HL-60/S4 treated with retinoic acid at 250 ng/mL for 4 days and 3 days (cell line): Measurements from ENCODE around the gene TBL1Y.
"Not testable (repeated sequence)": the region's sequence is repeated elsewhere in the genome, so short reads cannot be mapped to it uniquely, and the experiment has no call there.

ENCODE experiments used
- in situ Hi-C: fragments of 300-500 bp; cut with MboI; formaldehyde crosslinking; loops from 2 replicates; pipeline ENCODE4 v1.7.0; 2022; ENCODE audit warnings: low sequenced_read_pairs

Gene TBL1Y

DNA sequence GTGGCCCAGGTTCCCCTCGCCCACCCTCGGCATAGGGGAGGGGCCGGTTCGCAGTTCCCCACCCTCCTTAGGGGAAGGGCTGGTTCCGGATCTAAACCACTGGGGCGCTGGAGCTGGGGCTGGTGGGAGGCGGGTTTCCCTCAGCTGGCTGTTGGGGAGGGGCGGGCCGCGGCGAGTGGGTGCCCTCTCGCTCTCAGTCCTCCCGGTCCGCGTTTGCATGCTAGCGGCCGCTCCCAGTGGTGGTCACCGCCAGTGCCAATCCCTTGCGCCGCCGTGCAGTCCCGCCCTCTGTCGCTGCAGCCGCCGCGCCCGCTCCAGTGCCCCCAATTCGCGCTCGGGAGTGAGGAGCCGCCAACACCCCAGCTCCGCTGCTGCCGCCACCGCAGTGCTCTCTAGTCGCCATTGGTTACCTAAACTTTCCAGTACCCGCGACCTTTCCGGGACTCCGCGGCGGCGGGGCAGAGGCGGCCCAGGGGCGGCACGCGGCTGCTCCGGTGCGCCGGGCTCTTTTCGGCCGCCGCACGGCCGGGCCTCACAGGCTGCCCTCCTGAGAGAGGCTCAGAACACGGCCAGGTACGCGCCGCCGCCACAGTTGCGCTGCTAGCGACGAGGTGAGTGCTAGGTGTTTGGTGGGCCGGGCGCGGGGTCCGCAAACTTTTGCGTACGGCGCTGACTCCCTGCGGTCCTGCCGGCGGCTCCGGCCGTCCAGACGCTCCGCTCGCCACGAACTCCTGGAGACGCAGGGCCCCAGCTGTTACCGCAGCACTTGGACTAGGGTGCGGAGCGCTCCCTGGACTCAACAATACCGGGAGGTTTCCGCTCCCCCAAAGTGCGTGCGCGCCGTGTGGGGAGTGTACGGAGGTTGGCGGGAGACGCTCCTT, at the start of gene TBL1Y:
Gene TBL1Y, plus strand, starts transcription at position 326 of the 881 bp plus-strand sequence. CDS start 114,388 bp downstream, outside the sequence.
- in situ Hi-C loops: no loop called here

DNA sequence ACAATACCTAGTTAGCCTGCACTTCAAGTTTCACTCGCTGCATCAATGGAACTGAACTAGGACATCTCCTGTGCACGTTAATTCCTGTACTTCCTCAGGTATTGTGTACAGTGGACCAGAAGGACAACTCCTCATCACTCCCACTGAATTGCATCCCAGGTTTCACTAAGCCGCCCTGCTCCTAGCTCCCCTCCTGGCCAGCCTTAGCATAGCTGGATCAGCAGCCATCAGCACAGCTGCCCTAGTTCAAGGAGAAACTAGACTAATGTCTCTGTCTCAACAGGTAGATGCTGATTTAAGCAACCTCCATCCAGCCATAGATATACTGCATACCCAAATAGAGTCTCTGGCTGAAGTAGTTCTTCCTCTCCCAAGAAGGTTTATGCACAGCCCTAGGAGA, 16.0 kb upstream of the TBL1Y start:
- in situ Hi-C loops: no loop called here

DNA sequence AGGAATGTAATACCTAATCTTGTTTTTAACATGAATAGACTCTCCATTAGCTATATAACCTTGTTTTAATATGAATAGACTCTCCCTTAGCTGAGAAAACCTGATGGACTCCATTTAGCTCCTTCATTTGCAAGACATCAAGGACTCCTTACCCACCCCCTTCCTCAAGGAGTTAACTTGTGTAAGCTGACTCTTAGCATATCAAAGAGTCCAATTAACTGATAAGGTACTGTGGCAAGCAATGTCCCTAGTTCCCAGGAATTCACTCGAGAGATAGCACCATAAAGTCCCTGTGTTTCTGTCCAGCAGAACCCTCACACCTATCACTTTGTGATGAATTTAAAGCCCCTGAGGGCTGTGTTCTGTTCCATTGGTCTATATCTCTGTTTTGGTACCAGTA, 15.3 kb upstream of the TBL1Y start:
- in situ Hi-C loops: no loop called here

DNA sequence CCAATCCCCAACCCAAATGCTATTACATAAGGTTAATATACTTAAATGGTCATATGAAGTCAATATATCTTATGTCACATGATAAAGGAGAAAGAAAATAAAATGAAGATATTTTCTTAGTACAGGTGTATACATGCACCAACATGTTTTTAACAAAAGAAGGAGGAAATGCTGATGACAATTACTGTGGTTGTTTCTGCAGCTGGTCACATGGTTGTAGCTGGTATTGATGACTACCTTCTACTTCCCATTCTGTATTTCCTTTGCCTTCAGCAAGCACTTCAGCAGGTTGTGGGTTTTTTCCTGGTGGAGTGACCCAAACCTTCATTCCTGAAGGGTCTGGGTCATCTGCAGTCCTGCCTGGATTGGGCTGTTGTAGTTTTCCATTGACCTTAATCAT, 8.4 kb upstream of the TBL1Y start:
- in situ Hi-C loops: not testable (repeated sequence)

DNA sequence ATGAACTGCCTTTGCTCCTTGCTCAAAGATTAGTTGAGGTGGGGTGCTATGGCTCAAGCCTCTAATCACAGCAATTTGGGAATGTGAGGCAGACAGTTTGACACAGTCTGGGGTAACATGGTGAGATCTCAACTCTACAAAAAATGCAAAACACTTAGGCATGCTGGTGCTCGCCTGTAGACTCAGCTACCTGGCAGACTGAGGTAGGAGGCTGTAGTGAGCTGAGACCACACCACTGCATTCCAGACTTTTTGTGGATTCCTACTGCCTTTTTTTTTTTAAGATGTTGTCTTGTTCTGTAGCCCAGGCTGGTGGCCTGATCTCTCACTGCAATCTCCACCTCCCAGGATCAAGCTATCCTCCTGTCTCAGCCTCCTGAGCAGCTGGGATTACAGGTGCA, 2.9 kb upstream of the TBL1Y start:
- in situ Hi-C loops: no loop called here

DNA sequence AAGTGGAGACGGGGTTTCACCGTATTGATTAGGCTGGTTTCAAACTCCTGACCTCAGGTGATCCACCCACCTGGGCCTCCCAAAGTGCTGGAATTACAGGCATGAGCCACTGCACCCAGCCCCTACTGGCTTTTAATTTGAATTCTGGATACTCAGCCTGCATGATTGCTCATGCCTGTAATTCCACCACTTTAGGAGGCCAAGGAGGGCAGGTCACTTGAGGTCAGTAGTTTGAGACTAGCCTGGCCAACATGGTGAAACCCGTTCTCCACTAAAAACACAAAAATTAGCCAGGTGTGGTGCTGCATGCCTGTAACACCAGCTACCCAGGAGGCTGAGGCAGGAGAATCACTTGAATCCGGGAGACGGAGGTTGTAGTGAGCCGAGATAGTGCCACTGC, 2.5 kb upstream of the TBL1Y start:
- in situ Hi-C loops: not testable (repeated sequence)

DNA sequence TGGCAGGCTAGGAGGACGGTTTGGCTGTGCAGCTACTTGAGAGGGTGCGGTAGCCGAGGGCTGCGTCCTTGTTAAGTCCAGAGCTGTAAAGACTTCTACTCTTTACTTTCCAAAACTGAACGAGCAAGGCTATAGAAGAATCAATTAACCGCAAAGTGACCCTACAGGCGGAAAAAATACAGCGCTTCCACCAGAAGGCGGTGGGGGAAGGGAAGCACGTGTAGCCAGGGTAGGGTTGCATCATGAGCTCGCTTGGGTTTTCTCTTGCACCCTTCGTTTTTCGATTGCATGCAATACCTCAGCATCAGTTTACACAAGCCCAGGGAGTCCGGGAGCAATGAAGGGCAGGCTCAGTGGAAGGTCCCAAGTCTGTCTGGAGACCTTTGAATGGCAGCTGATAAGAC, 1.4 kb upstream of the TBL1Y start:
- in situ Hi-C loops: no loop called here

DNA sequence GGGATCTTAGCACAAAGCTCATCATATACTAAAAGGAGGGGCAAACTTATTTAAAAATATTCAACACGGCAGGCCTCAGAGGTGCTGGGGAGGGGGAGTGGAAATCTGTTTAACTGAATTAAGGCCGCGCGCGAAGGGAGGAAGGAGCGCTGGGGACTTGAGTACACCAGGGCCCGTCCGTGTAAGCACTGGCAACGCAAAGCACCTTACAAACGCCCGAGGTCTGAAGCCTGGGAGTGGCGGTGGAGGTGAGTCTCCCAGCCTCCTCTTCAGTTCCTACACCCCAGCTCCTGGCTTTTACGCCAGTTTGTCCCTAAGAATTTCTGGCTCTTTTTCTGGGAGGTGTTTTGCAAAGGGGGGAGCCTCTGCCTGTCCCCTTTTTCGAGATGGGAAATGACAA, 641 bp upstream of the TBL1Y start:
- in situ Hi-C loops: no loop called here

DNA sequence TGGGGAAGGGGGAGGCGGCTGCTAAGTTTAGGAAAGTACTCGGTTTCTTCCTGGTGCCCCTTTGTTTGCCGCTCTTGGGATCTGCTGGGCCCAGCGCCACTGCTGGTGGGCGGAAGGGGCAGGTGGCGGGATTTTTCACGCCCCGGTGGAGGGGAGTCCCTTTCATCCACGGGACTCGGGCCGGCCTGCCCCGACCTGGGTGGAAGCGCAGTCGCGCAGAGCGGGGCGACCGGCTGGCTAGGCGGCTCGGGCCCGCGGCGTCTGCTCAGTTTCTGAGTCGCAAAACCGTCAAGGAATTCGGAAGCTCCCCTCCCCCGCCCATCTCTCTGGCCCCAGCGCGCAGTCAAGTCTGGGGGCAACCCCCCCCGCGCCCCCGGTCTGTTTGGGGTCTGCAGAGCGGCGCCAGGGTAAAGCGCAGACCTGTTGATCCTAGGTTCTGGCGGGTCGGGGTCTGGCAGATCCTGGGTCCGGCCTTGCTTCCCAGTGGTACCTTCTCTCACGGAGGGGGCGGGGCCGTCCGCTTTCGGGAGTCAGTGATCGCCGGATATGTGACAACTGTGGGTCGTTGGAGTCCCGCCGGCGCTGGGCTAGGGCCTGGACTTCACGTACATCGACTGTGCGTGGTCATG, 870 bp downstream of the TBL1Y start, which contains the start of gene AMELY:
Gene AMELY, minus strand, starts transcription at position 500 of the 629 bp plus-strand sequence. CDS start 39,144 bp downstream, outside the sequence.
- in situ Hi-C loops: no loop called here

DNA sequence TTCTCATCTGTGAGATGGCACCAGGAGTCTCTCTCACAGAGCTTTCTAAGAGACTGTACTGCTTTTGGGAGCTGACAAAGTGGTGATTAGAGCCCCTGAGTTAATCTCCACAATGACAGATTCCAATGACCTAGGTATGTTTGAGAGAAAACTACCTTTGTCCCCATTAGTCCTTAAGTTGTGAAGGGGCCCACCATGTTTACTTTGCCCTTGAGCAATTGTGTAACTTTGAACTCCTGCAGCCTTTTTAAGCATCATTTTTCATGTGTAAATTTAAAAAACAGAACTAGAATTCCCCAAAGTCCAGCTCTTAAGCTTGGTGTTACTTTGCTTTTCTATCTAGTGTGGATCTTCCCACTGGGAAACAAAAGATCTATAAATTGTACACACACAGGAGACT, 2.9 kb downstream of the TBL1Y start:
- in situ Hi-C loops: no loop called here

DNA sequence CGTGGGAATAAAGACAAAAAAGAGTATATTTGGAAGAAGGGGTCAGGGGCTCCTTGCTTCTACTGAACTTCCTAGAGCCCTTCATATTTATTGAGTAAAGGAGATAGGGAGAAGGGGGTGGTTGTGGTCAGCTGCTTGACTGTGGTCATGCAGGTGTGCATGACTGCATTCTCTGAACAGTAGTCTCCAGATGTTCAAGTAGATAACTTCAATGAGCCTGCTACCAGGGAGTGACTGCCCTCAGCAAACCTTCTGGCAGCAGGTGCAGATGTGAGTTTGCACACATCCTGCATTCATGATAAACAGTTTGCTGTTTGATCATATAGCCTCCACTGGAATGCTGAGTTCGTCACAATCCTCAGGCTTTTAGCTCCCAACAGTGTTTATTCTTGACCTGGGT, 10.6 kb downstream of the TBL1Y start:
- in situ Hi-C loops: no loop called here

DNA sequence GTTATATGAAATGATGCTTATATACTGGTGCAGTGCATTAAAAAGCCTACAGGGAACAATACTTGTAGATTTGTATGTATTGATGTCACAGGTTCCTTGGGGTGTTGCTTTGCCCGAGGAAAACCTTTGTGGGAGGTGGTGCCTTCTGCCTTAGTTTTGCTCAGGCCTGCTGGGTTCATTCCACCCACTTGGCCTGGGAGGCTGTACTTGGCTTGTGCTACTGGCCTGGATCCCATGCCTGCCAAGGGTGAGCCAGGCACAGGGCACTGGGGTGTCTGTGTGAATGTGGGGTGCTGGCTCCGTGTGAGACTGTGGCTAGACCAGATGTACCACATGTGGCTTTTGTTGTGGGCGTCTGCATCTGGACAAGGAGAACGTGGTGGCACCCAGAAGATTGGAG, 17.8 kb downstream of the TBL1Y start:
- in situ Hi-C loops: no loop called here

DNA sequence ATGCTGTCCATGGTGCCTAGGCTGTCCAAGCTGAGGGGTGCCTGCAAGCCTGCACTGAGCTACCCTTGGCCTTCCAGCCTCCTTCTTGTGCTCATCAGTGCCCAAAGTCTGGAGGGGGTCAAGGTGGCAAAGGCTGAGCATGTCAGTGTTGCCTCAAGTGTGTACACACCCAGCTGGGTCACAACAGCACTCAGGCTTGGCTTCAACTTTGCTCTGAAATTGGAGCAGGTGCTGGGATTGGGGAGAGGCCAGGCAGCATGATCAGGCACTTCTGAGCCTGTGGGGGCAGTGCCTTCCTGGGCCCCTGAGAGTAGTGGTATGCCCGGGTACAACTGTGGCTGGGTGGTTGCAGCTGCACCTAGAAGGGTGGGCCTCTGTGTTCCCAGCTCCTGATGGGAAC, 18.7 kb downstream of the TBL1Y start:
- in situ Hi-C loops: no loop called here

DNA sequence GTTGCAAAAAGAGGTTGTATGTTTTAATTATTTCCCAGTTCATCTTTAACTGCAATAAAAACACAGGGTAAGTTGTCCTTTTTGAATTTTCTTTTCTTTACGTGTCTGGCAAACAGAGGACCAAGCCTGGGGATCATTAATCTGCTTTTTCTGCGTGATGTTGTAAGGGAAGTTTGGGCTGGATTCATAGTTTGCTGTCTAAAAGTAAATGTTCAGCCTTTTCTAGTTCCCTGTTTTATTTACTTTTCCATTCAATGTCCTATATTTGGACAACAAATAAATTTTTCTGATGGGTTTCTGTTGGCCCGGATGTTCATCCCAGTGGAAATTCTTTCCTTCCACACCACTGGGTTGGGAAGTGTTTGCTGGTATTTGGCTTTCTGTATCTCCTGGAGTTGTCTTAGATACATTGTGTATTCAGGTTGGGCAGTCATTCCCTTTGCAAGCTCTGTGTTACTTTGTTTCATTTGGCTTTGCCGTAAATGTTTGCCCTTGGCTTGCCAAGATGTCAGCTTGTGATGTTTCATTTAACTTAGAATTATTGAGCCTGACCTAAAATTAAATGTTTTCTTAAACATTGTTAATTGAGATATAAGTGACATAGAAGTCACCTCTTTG, 21.4 kb downstream of the TBL1Y start:
- in situ Hi-C loops: no loop called here

DNA sequence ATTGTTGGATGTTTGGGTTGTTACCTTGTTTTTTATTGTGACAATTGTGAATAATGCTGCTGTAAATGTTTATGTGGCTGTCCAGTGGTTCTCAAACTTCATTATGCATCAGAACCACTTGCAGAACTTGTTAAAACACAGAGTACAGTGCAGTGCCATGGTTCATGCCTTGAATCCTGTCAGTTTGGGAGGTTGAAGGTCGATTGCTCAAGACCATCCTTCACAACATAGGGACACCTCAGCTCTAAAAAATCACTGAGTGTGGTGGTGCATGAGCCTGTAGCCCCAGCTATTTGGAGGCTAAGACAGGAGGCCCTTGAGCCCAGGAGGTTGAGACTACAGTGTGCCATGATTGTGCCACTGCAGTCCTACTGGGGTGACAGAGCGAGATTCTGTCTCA, 25.0 kb downstream of the TBL1Y start:
- in situ Hi-C loops: no loop called here

DNA sequence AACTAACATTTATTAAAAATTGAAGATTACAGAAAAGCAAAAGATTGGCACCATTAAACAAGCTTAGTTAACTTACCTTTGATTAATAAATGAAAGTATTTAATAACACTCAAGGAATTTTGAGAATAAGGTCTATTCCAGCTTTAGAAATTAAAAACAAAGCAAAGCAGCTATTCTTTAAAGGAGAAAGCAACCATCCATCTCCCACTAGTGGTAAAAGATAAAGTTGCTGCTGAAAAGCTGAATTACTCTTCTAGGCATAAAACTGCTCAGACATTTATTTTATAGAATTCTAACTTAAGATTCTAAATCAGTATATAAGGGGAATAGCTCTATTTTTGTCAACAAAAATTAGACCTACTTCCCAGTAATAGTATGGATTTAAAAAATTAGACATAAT, 37.2 kb downstream of the TBL1Y start:
- in situ Hi-C loops: no loop called here

DNA sequence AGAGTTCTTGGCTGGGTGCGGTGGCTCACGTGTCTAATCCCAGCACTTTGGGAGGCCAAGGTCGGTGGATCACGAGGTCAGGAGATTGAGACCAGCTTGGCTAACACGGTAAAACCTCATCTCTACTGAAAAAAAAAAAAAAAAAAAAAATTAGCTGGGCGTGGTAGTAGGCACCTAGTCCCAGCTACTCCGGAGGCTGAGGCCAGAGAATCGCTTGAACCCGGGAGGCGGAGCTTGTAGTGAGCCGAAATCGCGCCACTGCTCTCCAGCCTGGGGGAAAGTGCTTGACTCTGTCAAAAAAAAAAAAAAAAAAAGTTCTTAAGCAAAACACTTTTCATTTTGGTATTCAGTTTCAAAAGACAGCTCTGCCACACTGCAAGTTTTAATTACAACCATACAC, 37.9 kb downstream of the TBL1Y start:
- in situ Hi-C loops: no loop called here

DNA sequence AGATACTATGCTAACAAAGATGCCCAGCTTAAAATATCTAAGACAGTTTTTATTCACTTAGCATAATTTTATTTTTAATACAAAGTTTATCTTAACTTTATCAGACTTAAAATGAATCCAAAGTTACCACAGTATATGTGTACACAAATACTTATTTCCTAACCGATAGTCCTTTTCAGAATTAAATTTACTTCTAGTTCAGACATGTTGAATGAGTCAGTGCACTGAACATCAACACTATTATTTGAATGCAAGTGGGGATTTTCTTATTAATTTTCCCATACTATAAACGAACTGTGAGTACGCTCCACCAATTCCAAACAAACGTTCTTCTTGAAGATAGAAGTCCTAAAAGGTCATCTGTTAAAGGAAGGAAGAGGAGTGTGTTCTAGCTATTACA, 39.5 kb downstream of the TBL1Y start:
- in situ Hi-C loops: no loop called here

DNA sequence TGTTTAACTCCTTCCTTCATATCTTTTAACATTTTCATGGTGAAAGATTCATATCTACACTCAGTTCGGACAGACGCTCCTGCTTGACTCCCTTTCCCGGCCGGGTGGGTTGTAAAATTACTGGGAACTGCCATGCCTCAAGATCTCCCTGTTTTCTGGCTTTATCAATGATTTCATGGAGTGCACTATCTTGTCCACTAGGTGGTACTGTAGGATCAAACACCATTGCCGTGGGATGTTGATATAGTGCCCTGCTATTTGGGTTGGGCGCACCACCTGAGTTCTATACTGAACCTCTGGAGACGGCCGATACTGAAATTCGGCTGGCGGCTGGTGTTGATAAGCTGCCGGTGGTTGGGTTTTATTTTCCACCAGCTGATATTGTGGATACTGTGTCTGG, 54.2 kb downstream of the TBL1Y start:
- in situ Hi-C loops: no loop called here

DNA sequence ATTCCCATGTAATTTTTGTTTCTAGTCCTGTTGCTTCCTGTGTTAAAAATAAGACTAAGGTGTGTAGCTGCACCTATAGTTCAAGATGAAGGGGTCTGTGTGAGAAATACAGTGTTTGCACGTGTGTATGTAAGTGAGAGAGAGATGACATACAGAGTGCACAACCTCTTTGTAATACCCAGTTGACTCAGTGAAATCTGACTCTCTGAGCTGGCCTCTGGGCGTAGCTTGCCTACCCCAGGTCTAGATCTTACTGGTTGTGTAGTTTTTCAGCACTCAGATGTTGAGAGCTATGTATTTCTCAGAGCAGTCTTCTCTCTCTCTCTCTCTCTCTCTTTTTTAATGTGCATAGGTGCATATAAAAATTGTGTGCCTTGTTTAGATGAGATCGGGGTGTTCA, 56.0 kb downstream of the TBL1Y start:
- in situ Hi-C loops: no loop called here

DNA sequence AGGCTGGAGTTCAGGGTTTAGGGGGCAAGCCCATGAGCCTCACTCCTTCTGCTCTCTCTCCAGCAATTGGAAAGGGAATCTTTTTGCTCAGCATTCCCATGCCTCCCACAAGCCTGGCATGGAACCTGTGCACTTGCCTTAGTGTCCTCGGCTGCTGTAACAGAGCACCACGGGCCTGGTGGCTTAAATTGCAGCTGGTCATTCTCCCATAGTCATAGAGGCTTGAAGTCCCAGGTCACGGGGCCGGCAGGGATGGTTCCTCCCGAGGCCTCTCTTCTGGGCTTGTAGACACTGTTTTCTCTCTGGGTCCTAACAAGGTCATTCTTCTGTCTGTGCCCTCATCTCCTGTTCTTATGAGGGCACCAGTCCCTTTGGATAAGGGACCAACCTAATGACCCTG, 57.2 kb downstream of the TBL1Y start:
- in situ Hi-C loops: no loop called here

DNA sequence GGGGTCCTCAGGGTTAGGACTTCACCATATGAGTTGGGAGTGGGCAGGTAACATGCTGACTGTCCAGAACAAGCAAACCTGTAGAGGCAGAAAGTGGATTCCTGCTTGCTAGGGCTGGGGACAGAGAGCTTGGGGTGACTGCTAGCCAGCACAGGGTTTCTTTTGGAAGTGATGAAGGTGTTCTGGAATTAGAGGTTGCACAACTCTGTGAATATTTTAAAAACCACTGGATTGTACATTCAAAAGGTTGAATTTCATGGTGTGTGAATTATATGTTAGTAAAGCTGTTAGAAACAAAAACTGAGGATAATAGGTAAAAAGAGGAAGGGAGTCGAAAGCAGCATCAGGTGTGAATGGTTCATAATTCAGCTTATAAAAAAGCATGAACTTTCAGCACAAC, 57.7 kb downstream of the TBL1Y start:
- in situ Hi-C loops: no loop called here
